GM18907 (cell line): ENCODE measurements around the gene ACBD4.

Source experiments
- ATAC-seq: cut with Tn5 transposase; IDR thresholded peaks from one replicate; pipeline ENCODE4 v1.9.1; 2021; ENCODE audit warnings: mild to moderate bottlenecking, moderate library complexity; ENCODE audit not compliant: unreplicated experiment

Gene ACBD4

GRCh38 chr17:45104029-45104428 is 31.5 kb upstream of the ACBD4 start:
- no peak for ATAC-seq

GRCh38 chr17:45104497-45104896 is 31.0 kb upstream of the ACBD4 start:
- ATAC-seq: no peak

- no peak for ATAC-seq
Observed at GRCh38 chr17:45104907-45105624, 30.4 kb upstream of the ACBD4 start.

GRCh38 chr17:45106096-45106495 is 29.4 kb upstream of the ACBD4 start:
- no peak for ATAC-seq

- no peak for ATAC-seq
Observed at GRCh38 chr17:45106582-45106981, 28.9 kb upstream of the ACBD4 start.

GRCh38 chr17:45107293-45108010 is 28.0 kb upstream of the ACBD4 start:
- ATAC-seq: no peak

GRCh38 chr17:45108051-45108450 is 27.4 kb upstream of the ACBD4 start:
- ATAC-seq: no peak

GRCh38 chr17:45108595-45109521 is 26.6 kb upstream of the ACBD4 start:
- ATAC-seq: no peak

- no peak for ATAC-seq
Observed at GRCh38 chr17:45110676-45111611, 24.5 kb upstream of the ACBD4 start.

- no peak for ATAC-seq
Observed at GRCh38 chr17:45111850-45112249, 23.6 kb upstream of the ACBD4 start.

GRCh38 chr17:45112559-45113423 is 22.7 kb upstream of the ACBD4 start:
- ATAC-seq: no peak

- ATAC-seq: no peak
Observed at GRCh38 chr17:45113424-45113754, 22.1 kb upstream of the ACBD4 start.

- no peak for ATAC-seq
Observed at GRCh38 chr17:45114117-45114932, 21.2 kb upstream of the ACBD4 start.

- no peak for ATAC-seq
Observed at GRCh38 chr17:45115015-45115625, 20.4 kb upstream of the ACBD4 start.

- no peak for ATAC-seq
Observed at GRCh38 chr17:45115871-45116270, 19.6 kb upstream of the ACBD4 start.

- no peak for ATAC-seq
Observed at GRCh38 chr17:45116434-45117016, 19.0 kb upstream of the ACBD4 start.

GRCh38 chr17:45117334-45117733 is 18.2 kb upstream of the ACBD4 start:
- no peak for ATAC-seq
